NCI-H1105 (cell line): ENCODE measurements around the gene GART.
"Not testable (repeated sequence)": the region's sequence is repeated elsewhere in the genome, so short reads cannot be mapped to it uniquely, and the experiment has no call there.

ENCODE experiments used
- DNase-seq: peaks from one replicate; lab custom pipeline; 2025; lab: John Stamatoyannopoulos, UW

GART gene

DNA sequence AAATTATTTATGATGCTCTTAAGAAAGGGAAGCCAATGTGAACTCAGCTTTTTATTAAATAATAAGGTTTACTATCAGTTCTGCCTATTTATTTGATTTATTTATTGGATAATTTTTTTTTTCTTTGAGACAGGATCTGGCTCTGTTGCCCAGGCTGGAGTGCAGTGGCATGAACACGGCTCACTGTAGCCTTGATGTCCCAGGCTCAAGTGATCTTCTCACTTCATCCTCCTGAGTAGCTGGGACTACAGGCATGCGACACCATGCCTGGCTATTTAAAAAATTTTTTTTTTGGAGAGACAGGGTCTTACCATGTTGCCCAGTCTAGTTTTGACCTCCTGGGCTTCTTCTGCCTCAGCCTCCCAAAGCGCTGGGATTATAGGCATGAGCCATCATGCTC, 29.4 kb downstream of the GART start:
- DNase-seq: no peak

GRCh38 chr21:33511639-33512038, 30.3 kb downstream of the GART start:
- no peak for DNase-seq

GRCh38 chr21:33510826-33511225, 31.1 kb downstream of the GART start:
- no peak for DNase-seq

DNA sequence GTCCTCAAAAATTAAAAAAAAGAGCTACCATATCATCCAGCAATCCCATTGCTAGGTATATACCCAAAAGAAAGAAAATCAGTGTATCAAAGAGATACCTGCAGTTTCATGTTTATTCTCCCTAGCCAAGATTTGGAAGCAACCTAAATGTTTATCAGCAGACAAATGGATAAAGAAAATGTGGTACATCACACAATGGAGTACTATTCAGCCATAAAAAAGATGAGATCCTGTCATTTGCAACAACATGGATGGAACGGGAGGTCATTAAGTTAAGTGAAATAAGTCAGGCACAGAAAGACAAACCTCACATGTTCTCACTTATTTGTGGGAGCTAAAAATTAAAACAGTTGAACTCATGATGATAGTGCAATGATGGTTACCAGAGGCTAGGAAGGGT, 34.9 kb downstream of the GART start:
- DNase-seq: not testable (repeated sequence)

DNA sequence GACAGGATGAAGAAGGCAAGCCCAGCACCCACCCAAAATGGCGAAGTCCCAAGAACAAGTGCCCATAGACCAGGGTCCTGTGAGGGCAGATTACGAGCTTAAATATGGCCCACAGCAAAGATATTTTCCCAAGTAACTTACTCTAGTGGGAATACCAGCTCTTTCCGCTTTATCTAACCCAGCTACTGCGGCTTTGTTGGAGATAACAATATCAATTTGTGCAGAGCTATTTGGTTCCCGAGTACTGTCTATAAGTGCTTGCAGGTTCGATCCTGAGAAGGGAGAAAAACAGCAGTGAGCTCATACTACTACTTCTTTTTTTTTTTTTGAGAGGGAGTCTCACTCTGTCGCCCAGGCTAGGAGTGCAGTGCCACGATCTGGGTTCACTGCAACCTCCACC, 36.1 kb downstream of the GART start:
- no peak for DNase-seq

- no peak for DNase-seq
Measured at GRCh38 chr21:33496345-33496744, 45.6 kb downstream of the GART start.

DNA sequence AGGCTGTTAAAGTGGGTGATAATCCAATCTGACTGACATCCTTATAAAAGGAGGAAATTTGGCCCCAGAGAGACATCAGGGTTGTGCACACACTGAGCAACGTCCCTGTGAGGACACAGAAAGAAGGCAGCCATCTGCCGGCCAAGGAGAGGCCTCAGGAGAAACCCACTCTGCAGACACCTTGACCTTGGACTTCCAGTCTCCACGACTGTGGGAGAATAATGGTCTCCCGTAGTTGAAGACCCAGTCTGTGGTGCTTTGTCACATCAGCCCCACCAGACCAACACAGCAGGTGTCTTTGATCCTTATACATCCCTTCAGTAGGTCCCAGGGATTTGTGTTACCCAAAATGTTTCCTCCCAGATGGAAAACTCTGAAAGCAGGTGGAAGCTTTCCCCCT, 46.2 kb downstream of the GART start:
- no peak for DNase-seq

DNA sequence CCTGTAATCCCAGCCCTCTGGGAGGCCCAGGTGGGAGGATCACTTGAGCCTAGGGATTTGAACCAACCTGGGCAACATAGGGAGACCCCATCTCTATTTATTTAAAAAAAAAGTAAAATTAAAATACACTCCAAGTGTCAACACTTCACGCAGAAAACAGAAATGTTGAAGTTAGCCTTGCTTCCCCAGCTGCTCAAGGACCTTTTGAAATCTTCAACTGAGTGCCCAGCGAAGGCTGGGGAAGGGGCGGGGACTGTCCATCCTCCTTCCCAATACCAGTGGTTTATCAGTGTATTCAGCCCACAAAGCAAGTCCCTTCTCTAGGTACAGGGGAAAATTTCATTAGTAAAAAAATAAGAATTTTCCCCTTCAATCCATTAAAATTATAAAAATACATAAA, 48.2 kb downstream of the GART start:
- no peak for DNase-seq

GRCh38 chr21:33492571-33492970, 49.3 kb downstream of the GART start:
- DNase-seq: no peak

GRCh38 chr21:33491373-33492102, 50.4 kb downstream of the GART start, which contains the start of gene DNAJC28:
Gene DNAJC28 (minus strand): TSS chr21:33491716. CDS start chr21:33489393, 2,323 bp downstream.
- DNase-seq: peak; percentile 96

DNA sequence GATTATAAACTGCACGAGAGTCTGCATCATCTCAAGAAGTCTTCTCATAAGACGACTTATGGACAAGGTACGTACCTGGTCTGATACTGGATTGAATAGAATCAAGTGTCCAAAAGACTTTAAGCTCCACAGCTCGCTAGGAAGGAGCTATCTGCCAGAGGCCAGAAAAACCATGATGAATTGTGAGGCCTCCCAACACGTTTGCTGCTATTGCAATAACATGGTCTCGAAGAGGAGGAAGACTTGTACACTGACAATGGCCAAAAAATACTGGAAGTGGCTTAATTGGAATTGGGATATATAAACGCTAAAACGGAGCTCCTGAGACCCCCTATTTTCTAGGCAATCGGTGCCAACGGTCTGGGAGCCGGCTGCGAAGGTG, 50.9 kb downstream of the GART start:
- no peak for DNase-seq

GRCh38 chr21:33488936-33489335, 53.0 kb downstream of the GART start:
- DNase-seq: no peak

DNA sequence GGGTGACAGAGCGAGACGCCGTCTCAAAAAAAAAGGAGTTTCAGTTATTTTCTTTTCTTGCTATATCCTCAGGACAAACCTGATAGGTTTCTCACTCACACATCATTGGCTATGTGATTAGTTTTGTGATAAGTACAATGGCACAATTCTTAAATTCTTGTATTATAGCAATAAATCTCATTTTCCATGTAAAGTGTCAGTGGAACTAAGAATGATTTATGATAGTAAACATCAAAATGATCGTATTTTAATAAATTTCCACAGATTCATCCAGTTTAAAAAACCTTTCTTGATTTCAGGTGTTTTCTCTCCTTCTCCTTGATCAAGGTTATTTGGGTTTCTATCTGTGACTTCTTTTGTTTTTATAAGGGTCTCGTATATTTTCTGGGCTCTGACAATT, 53.9 kb downstream of the GART start:
- DNase-seq: no peak

DNA sequence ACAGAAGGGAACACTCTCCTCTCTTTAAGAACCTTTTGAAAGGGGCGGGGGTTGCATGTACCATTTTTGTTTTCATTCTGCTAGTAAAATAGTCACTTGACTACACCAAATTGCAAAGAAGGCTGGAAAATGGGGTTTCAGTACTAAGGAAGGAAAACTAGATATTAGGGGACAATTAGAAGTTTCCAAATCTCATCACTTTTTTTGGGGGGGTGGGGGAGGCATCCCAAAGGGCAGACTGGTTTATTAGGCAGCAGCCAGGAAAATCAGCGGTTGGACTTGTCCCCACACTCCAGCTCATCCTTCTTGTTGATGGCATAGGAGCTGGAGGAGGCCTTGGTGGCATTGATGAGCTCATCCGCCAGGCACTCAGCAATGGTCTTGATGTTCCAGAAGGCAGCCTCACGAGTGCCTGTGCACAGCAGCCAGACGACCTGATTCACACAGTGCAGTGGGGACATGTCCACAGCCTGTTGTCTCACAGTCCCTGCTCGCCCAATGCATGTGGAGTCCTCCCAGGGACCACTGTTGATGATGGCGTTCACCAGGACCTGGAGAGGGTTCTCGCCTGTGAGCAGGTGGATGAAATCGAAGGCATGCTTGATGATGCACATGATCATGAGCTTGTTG, 60.5 kb downstream of the GART start:
- no peak for DNase-seq

DNA sequence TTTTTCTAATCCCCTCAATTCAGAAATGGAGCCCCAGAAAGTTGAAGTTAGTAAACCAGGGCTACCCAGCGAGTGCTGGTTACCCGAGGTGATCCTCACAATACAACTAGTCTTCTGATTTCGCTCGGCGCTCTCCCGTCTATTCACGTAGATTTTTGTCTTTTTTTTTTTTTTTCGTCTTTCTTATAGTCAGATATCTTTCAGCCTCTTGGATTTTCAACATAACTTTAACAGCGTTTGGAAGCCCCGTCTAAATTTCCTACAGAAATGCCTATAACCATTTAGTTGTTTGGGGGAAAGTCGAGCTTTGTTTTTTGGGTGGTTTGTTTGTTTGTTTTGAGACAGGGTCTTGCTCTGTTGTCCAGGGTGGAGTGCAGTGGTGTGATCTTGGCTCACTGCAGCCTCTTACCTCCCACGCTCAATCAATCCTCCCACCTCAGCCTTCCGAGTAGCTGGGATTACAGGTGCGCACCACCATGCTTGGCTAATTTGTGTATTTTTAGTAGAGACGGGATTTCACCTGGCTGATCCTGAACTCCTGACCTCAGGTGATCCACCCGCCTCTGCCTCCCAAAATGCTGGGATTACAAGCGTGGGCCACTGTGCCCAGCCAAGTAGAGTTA, 61.3 kb downstream of the GART start:
- DNase-seq: no peak

GRCh38 chr21:33479679-33480480, 62.0 kb downstream of the GART start, which contains the start of gene TMEM50B:
Gene TMEM50B (minus strand): TSS chr21:33479974. CDS start chr21:33468885, 11,089 bp downstream.
- peak; percentile 92 for DNase-seq

GRCh38 chr21:33478935-33479678, 62.8 kb downstream of the GART start:
- no peak for DNase-seq

DNA sequence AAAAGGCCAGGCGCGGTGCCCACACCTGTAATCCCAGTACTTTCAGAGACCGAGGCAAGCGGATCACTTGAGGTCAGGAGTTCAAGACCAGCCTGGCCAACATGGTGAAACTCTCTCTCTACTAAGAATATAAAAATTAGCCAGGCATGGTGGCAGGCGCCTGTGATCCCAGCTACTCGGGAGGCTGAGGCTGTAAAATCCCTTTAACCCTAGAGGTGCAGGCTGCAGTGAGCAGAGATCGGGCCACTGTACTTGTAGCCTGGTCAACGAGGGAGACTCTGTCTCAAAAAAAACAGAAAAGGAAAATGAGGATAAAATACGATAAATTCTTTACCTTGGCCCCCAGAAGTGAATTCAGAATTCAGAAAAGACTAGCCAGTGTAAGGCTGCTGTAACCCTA, 63.7 kb downstream of the GART start:
- DNase-seq: no peak

GRCh38 chr21:33477066-33477465, 64.9 kb downstream of the GART start:
- DNase-seq: no peak

- DNase-seq: no peak
Measured at GRCh38 chr21:33473344-33473743, 68.6 kb downstream of the GART start.

DNA sequence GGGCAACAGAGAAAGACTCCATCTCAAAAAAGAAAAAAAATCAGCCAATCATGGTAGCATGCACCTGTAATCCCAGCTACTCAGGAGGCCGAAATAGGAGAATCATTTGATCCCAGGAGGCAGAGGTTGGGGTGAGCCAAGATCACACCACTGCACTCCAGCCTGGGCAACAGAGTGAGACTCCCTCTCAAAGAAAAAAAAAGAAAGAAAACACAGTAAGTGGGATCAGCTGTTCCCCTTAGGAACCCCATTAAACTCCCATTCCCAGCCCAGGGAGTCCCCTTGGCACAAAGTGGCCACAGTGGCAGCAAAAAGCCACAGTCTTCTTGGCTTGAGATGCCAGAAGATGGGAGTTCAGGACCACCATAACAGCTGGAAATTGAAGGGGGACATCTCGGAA, 71.2 kb downstream of the GART start:
- no peak for DNase-seq

DNA sequence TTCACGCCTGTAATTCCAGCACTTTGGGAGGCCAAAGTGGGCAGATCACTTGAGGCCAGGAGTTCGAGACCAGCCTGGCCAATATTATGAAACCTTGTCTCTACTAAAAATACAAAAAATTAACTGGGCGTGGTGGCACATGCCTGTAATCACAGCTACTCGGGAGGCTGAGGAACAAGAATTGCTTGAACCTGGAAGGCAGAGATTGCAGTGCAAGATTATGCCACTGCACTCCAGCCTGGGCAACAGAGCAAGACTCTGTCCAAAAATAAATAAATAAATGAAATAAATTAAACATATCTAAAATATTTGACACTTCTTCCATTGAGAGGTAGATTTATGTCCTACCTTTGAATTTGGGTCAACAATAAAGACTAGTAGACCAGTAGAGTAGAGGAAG, 72.7 kb downstream of the GART start:
- DNase-seq: not testable (repeated sequence)
